NCI-H460 (cell line): ENCODE results near the gene TPCN1. TPM values are rescaled to one million over a fixed set of nuclear protein-coding genes. Genes with fewer than 3 reads are reported as not detected.
"Not testable (repeated sequence)": the region's sequence is repeated elsewhere in the genome, so short reads cannot be mapped to it uniquely, and the experiment has no call there.

Experiments
- DNase-seq: peaks from one replicate; pipeline ENCODE4 v3.0.0-alpha.2; 2016; ENCODE audit warnings: low read depth; ENCODE audit errors: extremely low read depth
- total RNA-seq: library from RNA; depleted of rRNA; stranded (reverse); fragments of >200 nt; shearing (Covaris generic); gene quantifications from 2 replicates; pipeline ENCODE4 v1.2.3, GENCODE V29; 2014

Gene TPCN1
- total RNA-seq, 1 experiment from 2014 or later: 11.3 TPM

DNA sequence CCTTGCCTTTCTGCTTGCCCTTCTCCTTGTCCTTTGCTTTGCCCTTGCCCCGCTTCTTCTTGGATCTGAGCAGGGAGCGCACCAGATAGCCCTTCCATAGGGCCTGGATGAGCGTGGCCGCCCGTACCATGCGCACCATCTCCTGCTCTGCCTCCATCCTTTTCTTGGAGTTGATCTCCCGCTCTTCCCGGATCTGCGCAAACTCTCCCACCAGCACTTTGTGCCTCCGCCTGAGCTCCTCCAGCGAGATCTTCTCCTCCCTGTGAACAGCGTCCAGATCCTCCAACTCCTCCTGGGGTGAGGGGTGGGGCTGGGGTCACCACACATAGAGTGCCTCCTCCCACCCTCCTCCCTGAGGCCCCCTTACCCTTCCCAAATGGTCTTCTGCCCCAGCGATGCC, 25.7 kb upstream of the TPCN1 start:
- no peak for DNase-seq

DNA sequence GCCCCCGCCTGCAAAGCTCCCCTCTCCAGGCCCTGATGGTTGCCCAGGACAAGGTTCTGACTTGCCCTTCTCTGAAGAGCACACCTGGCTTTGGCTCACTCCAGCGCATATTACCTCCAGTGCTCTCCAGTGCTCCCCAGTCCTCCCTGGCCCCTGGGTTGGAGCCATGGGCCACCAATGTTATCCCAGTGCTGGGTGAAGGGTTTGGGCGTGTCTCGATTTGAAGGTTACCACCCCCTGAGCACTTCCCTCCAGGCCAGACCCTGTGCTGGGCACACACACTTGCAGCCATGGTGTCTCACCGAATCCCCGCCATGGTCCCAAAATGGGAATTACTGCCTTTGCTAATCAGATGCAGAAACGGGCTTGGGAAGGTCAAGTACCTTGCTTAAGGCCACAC, 24.7 kb upstream of the TPCN1 start:
- DNase-seq: no peak

DNA sequence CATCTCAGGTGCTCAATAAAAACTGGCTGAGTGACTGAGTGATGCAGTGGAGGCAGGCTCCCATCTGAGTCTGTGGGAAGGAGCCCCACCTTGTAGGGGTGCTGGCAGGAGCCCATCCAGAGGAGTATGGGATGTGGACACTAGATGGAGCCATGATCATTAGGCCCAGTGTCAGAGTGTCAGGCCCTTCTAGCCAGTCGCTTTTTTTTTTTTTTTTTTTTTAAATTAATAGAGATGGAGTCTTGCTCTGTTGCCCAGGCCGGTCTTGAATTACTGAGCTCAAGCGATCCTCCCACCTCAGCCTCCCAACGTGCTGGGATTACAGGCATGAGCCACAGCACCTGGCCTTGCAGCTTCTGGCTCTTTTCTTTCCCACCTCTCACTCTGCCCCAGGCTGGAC, 24.3 kb upstream of the TPCN1 start:
- DNase-seq: peak; percentile 75

DNA sequence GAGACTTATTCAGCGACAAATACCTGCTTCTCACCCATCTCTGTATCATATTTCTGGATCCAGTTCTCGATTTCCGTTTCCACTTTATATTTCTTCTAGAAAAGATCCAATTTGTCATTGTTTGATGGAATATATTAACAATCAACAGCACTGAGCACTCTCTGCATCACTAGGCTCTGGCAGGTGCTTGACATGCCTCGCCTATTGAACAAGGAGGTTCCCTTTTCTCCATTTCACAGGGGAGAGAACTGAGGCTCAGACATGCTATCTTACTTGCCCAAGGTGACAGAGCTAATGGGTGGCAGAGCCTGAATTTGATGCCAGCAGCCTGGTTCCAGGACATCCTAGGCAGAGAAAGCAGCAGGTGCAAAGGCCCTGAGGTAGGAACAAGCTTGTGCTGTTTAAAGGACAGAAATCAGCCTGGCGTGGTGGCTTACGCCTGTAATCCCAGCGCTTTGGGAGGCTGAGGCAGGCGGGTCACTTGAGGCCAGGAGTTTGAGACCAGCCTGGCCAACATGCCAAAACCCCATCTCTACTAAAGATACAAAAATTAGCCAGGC, 23.7 kb upstream of the TPCN1 start:
- no peak for DNase-seq

DNA sequence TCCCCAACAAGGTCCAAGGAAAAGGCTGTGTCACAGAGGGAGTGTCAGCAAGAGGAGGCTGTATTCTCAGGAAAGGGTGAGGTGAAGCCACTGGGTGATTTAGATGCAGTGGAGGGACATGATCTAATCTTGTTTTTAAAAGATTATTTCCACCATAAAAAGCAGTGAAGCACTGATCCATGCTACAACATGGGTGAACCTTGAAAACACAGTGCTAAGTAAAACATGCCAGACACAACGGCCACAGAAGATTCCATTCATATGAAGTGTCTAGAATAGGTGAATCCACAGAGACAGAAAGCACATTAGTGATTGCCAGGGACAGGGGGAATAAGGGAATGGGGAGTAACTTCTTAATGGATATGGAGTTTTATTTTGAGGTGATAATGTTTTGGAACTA, 23.0 kb upstream of the TPCN1 start:
- no peak for DNase-seq

DNA sequence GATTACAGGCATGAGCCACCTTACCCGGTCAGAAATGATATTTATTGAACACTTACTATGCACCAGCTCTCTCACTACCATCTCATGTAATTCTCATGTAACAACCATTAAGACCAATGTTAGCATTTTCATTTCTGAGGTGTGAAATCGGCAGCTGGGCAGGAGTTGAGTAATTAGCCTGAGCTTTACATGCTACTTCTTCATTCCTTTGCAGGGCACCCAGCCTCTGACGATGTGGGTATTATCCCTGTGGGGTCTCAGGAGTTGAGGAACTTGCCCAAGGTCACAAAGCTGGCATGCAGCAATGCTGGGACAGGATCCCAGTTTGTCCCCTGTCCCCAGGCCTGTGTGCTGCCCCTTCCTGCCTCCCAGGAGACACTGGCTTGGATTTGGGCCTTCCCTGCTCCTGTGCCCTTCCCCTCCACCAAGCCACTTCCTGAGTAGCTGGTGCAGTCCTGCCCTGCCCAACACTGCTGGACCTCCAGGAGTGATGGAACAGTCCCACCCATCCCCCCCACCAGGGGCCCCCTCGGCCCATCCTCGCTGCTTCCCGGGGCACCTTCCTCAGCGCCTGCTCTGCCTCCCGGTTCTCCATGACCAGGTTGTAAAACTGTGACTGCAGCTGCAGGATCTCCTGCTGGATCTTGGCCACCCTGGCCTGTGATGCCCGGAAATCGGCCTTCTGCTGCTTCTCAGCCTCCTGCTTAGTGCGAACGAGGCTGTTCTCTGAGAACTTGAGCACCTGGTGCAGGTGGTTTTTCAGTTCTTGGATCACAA, 21.1 kb upstream of the TPCN1 start:
- no peak for DNase-seq

DNA sequence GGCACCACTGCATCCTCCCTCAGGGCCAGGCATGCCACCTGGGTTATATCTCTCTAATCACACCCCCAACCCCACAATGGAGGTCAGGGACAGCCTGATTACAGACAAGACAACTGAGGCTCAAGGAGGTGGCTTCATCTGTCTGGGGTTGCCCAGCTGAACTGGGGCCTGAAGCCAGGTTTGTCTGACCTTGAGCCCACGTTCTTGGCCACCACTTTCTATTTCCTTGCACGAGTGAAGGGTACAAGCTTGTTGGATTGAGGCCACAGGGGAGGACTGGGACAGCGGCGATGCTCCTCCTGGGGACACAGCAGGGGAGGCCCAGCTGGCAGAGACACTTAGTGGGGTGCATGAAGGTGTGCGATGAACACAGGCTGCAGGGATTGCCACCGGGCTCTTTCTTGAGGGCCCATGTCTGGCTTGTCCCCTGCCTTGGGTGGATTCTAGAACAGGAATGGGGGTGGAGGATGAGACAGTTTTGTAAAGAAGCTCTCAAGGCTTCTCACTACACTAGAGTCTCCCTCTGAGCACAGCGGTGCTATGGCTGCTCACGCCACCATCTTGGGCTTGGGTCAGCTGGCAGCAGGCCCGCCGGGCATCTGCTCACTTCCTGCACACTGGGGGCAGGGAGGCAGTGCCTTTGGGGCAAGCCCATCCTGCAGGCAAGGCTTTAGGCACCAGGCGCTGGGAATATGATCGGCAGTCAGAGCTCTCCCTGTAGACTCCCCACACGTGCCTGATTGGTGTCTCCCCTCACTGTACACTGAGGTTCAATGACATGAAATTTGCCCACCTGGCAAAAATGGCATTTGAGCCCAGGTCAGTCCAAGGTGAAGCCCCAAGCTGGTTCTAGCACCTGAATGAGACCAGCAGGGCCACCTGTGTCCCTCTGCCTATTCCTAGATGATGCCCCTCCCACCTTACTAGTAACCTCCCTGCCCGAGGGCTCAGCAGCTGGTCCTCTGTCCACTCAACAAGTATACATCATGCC, 19.8 kb upstream of the TPCN1 start:
- no peak for DNase-seq

DNA sequence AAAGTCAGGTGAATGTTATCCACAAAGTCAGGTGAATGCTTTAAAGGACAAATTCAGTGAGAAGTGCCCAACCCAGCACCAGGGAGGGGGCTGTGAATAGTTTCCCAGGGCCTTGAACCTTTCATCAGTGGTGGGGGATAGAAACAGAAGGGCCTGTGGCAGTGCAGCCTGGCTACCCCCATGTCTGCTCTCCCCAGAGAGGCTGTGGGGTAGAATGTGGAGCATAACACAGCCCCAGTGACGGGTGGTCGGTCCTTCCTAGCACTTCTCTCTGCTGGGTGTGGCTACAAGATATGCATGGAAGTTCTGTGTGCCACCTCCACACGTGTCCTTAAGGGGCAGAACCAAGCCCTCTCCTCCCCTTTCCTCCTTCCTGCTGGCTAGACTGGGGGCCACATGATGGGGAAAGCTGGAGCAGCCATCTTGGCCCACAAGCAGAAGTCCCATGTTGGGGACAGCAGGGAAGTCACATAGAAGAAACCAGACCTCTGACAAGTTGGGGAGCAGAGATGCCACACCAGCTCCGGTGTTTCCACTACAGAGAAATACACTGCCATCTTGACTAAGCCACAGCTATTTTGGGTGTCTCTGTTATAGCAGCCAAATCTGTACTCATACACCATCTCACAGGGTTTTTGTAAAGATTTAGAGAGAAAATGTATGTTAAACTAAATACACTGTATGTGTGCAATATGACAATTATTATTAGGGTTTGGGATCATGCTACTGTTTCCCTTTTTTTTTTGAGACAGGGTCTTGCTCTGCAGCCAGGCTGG, 18.8 kb upstream of the TPCN1 start:
- no peak for DNase-seq

DNA sequence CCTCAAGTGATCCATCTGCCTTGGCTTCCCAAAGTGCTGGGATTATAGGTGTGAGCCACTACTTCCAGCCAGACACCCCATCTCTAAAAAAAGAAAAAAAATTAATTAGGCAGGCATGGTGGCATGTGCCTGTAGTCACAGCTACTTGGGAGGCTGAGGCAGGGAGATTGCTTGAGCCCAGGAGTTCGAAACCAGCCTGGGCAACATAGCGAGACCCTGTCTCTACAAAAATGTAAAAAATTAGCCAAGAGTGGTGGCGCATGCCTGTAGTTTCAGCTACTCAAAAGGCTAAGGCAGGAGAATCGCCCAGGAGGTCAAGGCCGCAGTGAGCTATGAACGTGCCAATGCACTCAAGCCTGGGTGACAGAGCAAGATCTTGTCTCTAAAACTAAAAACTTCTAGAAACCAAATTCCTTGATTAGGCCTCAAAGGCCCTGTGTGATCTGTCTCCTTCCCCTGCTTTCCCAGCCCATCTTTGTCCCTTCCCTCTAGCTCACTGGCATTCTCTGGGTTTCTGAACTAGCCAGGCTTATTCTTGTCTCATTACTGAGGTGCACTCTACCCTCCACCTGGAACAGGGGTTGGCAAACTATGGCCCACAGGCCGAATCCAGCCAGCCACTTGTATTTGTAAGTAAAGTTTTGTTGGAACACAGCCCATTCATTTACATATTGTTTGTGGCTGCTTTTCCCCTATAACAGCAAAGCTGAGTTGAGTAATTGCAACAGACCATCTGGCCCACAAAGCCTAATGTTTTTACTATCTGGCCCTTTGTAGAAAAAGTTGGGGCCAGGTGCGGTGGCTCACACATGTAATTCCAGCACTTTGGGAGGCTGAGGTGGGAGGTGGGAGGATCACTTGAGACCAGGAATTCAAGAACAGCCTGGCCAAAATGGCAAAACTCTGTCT, 17.2 kb upstream of the TPCN1 start:
- no peak for DNase-seq

DNA sequence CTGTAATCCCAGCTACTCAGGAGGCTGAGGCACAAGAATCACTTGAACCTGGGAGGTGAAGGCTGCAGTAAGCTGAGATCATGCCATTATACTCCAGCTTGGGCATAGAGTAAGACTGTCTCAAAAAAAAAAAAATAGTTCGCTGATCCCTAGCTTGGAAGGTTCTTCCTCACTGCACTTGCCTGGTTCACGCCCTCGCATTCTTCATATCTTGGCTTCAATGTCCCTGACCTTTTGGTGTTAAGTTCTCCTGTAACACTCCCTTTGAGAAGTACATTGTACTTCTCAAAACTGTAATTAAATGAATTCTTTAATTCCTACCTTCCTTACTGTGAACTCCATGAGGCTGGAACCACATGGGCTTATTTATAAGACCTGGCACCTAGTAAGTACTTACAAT, 16.5 kb upstream of the TPCN1 start:
- DNase-seq: no peak

DNA sequence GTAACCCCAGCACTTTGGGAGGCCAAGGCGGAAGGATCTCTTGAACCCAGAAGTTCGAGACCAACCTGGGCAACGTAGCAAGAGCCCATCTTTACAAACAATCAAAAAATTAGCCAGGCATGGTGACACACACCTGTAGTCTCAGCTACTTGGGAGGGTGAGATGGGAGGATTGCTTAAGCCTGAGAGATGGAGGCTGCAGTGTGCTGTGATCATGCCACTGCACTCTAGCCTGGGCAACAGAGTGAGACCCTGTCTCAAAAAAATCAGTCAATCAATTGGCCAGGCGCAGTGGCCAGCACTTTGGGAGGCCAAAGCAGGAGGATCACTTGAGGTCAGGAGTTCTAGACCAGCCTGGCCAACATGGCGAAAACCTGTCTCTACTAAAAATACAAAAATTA, 14.5 kb upstream of the TPCN1 start:
- DNase-seq: not testable (repeated sequence)

DNA sequence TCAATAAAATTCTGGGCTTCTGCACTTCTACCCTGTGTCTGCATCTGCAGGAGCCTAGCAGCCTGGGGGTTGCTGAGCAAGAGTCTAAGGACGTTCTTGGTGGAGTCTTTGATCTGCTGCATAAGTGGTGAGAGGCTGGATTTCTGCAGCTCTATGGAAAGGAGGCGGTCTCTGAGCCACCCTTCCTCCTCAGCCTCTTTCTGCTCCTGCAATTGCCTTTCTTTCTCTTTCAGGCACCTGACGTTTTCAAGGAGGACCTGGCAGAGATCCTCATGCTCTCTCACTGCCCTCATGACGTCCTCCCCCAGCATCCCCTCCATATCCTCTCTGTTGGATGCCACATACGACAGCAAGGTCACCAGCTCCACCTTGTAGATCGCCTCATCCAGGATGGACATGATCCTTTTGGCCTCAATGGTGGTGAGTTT, 13.6 kb upstream of the TPCN1 start:
- no peak for DNase-seq

DNA sequence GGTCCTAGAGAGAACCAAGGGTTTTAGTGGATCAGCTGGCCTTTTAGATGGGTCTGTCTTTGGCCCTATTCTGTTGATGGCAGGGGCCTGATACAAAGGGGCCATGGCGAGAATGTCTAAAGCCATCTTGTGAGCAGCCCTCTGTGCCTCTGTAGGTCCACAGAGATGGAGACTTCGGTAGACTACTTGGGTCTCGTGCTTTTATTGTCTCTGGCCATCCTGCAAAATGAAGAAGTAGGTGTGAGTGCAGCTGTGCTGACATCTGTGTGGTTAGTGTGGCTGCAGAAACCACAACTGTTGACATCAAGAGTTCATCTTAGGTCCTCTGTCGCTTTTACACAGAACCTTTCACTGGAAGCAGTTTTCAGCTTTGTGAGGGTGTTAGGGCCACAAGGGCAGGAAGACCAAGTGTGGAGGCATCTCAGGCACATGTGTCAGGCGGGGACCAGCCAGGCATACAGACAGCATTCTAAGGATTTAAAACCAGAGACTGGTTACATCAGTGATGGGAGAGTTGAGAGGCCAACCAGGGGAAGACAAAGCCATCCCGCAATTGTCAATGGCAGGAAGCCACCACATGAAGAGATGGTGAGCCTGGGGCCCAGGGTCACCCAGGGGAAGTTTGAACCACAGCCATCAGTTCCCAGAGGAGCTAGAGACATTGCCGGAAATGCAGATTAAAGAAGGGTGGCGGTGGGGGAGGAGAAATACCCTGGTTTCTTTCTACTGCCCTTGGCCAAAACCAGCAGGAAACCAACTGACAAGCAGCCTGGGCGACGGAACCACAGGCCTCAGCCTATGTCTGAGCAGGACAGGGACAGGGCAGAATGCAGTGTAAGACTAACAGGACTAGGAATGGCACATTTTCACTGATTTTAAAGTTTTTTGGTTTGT, 13.0 kb upstream of the TPCN1 start:
- no peak for DNase-seq

DNA sequence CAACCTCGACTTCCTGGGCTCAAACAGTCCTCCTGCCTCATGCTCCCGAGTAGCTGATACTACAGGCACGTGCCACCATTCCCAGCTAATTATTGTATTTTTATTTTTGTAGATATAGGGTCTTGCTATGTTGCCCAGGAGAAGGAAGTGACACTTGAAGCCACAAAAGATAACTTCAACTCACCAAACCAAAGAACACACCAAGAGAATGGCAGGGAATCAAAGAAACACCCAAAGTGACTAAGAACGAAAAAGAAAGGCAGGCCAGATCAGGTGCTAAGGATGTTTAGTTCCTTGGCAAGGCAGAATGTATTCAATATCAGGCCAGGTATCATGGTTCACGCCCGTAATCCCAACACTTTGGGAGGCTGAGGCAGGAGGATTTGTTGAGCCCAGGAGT, 10.1 kb upstream of the TPCN1 start:
- DNase-seq: no peak

DNA sequence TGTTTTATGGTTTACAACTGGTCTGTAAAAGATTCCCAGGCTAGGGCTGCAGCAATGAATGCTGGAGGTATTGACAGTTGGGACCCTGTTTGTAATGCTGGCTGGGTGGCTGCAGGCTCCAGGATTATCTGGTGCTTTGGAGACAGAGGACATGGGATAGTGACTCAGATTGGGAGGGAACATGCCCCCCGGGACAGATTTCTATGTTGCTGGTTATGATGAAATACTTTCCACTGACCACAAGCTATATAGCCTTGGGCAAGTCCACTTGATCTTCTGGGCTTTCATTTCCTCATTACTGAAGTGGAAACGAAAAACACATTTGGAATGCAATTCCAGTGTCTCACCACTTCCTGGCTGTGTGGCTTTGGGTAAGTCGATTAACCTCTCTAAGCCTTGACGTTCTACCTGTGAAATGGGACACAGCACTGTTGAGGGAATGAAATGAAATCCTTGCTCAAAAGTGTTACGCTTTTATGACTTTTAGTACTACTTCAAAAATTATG, 6.3 kb upstream of the TPCN1 start:
- DNase-seq: peak; percentile 57

DNA sequence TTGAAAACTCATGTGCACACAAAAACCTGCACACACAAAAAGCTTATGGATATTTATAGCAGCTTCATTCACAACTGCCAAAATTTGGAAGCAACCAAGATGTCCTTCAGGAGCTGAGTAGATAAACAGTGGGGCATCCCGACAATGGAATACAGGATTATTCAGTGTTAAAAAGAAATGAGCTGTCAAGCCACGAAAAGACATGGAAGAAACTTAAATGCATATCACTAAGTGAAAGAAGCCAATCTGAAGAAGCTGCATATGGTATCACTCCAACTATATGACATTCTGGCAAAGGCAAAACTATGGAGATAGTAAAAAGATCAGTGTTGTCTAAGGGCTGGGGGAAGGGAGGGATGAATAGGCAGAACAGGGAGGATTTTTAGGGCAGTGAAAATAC, 5.2 kb upstream of the TPCN1 start:
- no peak for DNase-seq

DNA sequence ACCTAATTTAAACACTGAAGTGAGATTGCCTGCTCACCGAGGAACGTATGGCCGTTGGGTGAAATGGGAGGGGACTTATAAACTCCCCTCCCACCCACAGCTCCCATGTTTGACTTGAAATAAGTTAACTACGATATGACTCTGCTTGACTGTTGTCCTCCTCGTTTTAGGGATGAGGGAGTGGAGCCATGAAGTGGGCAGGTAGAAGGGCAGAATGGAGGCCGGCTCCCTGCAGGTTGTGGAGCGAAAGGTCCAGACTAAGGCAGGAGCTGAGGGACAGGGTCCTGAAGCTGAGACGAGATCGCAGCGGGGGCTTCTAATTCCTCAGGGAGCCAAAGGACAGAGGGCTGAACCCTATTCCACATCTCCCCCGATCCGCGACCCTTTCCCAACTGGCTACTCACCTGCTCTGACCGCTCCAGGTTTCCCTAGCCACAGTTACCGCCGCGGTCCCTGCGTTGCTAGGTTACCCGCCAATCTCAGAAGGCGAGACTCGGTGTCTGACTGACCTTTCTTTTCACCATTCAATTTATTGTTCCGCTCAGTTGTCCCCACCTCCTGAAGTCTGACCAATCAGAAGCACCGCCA, 577 bp upstream of the TPCN1 start:
- DNase-seq: no peak
